ENCODE measurements around the gene MATN4.
A peak's percentile ranks its signal among the peaks of the same experiment; 100 is the strongest.

The MATN4 gene

GRCh38 chr20:45341579-45341938 lies 33.5 kb upstream of the MATN4 start:
- no peak for DNase-seq (ENCODE audit: low read depth)

GRCh38 chr20:45340951-45341350 lies 32.9 kb upstream of the MATN4 start:
- no peak for DNase-seq (ENCODE audit: low read depth)

GRCh38 chr20:45340236-45340847 lies 32.2 kb upstream of the MATN4 start:
- DNase-seq (ENCODE audit: low read depth) = no peak

GRCh38 chr20:45339799-45340198 lies 31.7 kb upstream of the MATN4 start:
- no peak for DNase-seq (ENCODE audit: low read depth)

- no peak for DNase-seq (ENCODE audit: low read depth)
Measured at GRCh38 chr20:45339084-45339483, 31.0 kb upstream of the MATN4 start.

GRCh38 chr20:45338121-45339030 lies 30.3 kb upstream of the MATN4 start:
- DNase-seq (ENCODE audit: low read depth) = no peak

- peak; percentile 66 for DNase-seq (ENCODE audit: low read depth)
Measured at GRCh38 chr20:45337367-45338120, 29.4 kb upstream of the MATN4 start.

- DNase-seq (ENCODE audit: low read depth) = no peak
Measured at GRCh38 chr20:45336530-45337366, 28.6 kb upstream of the MATN4 start.

GRCh38 chr20:45330476-45330875 lies 22.4 kb upstream of the MATN4 start:
- DNase-seq (ENCODE audit: low read depth) = no peak

GRCh38 chr20:45329497-45330319 lies 21.6 kb upstream of the MATN4 start:
- DNase-seq (ENCODE audit: low read depth) = no peak

GRCh38 chr20:45328451-45328850 lies 20.4 kb upstream of the MATN4 start:
- DNase-seq (ENCODE audit: low read depth) = no peak

GRCh38 chr20:45325371-45325770 lies 17.3 kb upstream of the MATN4 start:
- DNase-seq (ENCODE audit: low read depth) = no peak

GRCh38 chr20:45323731-45324130 lies 15.6 kb upstream of the MATN4 start:
- no peak for DNase-seq (ENCODE audit: low read depth)

GRCh38 chr20:45322952-45323383 lies 14.9 kb upstream of the MATN4 start:
- DNase-seq (ENCODE audit: low read depth) = no peak

- no peak for DNase-seq (ENCODE audit: low read depth)
Measured at GRCh38 chr20:45320948-45321595, 13.0 kb upstream of the MATN4 start.

- no peak for DNase-seq (ENCODE audit: low read depth)
Measured at GRCh38 chr20:45318948-45319347, 10.8 kb upstream of the MATN4 start.

- no peak for DNase-seq (ENCODE audit: low read depth)
Measured at GRCh38 chr20:45318386-45318939, 10.4 kb upstream of the MATN4 start.

- no peak for DNase-seq (ENCODE audit: low read depth)
Measured at GRCh38 chr20:45317826-45318225, 9.7 kb upstream of the MATN4 start.

- no peak for DNase-seq (ENCODE audit: low read depth)
Measured at GRCh38 chr20:45316150-45317080, 8.3 kb upstream of the MATN4 start.

All from fibroblast of the conjunctiva (primary cell).